CD4-positive, alpha-beta T cell treated with Interleukin-15 for 1 hour (primary cell): ENCODE results near the gene DSCAM.

Experiments used
- DNase-seq: peaks from one replicate; pipeline ENCODE4 v3.0.0-alpha.2; 2020

The DSCAM gene

DNA sequence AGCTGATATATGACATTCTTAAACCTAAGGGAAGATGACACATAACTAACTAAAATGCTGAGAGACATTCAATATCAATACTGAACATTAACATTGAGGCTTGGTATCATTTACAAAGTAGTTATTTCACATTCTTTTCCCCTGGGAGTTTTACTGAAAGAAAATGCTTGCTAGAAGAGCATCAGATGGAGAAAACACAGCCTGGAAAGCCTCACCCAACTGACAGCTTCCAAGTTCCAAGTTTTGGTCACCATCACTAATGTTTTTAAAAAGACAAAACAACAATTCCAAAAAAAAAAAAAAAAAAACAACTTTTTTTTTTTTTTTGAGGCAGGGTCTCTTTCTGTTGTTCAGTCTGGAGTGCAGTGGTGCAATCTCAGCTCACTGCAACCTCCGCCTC is 80.6 kb downstream of the DSCAM start:
- no peak for DNase-seq

DNA sequence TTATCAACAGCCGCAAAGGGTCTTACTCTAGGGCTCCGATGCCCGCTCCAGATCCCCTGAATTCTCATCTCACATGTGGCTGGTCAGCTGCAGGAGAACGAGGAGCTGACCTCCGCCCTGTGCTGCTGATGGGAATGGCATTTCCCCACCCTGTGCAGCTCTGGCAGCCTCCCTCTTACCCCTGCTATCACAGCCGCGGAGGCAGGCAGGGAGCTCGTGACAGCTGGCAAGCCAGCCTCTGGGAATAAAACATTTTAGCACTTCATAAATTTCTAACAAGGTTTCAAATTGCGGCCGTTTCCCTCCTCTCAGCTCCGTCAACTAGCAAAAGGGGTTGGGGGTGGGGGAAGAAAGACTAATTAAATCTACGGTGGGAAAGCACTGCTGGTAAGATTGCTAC is 81.1 kb downstream of the DSCAM start:
- DNase-seq: no peak

DNA sequence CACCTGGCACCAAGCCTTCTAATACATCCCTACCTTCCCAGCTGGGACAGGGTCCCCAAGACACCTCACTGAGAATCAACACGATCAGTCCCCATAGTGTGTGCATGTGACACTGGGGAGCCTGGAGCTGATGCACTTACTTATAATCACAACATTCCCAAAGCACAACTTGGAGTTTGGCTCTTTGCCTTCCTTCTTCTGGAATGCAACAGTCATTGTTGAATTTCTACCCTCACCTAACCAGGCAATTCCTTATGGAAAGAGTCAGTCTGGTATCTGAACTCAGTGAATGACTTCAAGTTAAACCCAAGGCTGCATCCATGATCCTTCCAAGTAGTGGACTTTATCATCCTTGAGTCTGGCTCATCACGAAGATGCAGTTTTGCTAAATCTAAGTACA is 86.1 kb downstream of the DSCAM start:
- no peak for DNase-seq

DNA sequence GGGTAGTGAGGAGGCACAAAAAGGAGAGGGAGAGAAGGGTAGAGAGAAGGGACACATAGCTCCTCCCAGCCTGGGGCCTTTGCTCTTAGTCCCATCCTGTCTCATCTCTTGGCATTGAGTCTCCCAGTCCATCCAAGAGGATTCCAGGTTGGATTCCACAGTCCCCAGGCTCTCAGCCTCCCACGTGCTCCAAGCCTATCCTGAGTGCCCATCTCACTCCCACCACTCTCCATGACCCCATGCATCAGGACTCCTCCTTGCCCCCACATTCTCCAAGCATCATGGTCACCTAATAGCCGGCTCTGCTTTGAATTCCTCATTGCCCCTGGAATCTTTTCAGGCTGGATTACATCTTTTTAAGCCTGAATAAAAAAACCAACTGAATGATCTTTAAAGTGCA is 87.9 kb downstream of the DSCAM start:
- no peak for DNase-seq

DNA sequence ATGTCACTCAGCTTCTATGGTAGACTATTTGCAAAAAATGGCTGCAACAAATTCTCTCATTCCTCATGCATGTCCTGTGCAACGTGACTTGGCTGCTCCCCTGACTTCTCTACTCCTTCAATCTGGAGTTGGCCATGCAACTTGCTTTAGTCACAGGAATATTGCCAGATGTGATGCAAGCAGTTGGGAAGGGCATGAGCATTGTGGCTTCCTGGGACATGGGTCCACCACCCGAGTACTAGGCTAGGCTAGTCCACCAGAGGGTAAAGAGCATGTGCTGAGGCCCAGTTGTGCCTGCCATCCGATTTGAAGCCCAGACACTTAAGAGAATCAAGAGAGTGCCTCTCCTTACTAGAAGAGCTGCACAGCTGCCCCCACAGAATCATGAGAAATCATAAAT is 89.6 kb downstream of the DSCAM start:
- no peak for DNase-seq

DNA sequence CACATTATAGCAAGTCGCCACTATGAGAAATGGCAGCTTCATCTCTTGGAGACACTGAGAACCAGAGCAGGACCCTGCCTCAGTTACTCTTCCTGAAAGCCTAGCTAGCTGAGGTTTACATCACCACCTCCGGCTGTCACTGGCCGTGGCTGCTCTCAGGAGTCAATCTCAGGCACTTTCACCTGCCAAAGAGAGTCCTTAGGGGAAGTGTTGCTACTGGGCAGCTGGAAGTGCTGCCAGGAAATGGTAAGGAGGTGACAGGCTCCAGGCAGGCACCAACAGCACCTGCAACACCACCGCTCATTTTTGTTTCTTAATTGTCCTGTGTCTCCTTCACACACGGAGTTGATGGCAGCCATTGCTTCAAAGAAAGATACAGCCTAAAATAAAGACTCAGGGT is 92.5 kb downstream of the DSCAM start:
- no peak for DNase-seq

DNA sequence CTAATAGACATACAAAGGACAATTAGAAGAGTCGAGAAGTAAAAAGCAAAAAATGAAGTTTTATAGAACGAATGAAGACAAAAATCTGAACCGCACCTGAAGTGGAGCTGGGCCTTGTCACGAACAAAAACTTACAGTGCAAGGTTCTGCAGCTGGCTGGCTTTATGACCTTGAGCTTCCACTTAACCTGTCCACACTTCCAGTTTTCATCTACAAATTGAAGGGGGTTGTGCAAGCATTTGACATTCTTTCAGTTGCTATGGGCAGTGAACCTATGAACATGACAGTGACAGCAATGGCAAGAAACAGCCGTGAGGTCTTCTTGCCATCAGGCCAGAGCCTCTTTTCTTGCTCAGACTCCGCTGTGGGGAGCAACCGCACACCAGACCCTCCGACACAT is 93.2 kb downstream of the DSCAM start:
- no peak for DNase-seq

DNA sequence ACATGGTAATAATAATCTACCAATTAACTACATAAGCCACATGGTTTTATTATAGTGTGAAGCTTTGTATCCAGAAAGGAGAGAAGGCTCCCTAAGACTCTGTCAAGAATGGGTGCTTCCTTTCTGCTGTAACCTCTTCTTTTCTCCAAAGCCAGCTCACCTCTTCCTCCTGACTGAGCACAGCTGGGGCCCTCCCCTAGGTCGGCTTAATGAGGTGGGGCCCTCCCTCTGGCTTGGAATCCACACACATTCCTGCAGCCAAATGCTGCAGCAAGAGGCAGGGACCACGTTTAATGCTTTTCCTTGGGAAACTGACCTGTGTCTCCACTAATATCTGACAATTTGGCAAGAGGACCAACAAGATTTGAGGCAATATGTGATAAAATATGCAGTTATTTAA is 94.8 kb downstream of the DSCAM start:
- no peak for DNase-seq

DNA sequence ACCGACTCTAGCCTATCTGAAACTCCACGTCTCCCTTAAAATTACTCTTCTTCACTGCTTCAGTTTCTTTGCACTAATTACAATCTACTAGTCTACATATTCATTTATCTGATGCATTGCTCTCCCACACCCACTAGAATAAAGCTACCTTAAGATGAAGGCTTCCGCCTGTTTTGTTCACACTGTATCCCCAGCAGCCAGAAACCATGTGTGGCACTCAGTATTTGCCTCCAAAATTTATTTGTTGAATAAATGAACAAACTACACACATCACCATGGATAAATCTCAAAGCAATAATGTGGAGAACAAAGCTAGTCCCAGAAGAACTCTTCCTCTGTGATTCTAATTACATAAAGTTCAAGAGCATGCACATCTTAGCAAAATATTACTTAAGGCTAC is 95.7 kb downstream of the DSCAM start:
- no peak for DNase-seq

DNA sequence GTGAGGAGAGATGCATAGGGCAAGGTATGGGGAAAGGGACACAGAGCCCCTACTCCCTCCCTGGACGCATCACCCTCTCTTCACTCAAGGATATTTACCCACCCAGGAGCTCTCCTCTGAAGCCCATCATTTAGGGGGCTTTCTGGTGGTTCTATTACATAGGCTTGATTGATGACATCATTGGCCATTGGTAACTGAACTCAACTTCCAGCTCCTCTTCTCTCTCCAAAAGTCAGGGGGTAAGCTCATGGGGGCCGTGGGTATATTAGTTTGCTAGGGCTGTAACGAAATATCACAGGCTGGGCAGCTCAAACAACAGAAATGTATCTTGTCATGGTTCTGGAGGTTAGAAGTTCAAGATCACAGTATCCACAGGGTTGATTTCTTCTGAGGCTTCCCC is 110.8 kb downstream of the DSCAM start:
- no peak for DNase-seq

DNA sequence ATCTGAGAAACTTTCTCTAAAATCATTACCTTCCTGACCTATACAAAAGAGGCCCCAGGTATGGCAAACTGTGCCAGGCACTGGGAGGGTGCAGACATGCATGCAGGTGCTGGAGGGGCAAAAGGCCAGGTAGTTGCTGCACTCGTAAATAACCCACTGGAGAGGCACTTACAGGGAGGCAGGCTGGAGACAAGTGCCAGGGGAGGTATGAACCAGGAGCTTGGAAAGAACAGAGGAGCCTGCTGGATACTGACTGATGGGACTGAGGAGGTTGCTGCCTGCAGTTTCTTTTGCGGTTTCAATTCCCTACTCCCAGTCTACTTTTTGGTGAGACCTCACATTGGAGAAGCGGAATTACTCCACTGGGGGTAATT is 113.9 kb downstream of the DSCAM start:
- no peak for DNase-seq

DNA sequence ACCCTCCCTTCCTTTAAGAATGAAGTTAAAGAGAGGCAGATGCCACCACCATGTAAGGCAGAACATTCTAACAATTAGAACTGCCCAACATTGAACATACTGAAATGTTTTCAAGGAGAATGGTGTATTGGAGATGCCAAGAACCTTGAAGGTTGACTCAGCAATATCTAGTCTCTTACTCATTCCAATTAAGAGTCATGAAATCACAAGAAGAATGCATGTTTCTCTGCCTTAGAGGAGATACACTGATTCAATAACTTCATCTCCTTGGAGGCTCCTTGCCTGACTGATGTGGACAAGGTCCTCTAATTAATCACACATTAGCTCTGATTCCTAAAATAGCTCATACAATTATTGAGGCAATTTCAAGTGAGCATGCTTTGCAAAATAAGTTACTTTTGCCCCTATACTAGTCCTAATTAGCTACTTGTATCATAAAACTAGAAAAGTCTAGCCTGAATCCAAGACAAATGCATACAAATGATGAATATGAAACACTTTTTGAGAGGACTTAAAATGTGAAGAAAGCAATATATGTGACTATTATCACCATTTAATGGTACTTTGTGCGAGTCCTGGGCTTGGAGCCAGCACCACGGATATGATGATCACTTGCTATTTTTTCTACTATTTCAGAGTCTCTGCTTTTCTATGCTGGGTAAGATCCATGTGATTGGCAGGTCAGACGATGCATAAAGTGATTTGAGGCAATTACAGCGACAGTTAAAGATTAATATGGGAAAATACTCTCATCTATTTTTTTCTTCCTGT is 114.5 kb downstream of the DSCAM start:
- no peak for DNase-seq

DNA sequence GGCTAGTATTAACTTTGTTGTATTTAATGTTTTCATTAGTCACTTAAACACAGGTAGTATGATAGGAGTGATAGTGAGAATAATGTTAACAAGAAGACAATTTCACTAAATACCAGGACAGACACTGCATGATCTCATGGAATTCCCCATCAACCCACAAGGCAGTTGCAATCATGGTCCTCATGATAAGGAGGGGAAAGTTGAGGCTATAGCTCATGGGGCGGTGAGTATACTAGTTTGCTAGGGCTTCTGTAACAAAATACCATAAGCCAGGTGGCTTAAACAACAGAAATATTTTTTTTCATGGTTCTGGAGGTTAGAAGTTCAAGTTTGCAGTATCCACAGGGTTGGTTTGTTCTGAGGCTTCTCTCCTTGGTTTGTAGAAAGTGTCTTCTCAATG is 115.8 kb downstream of the DSCAM start:
- no peak for DNase-seq

DNA sequence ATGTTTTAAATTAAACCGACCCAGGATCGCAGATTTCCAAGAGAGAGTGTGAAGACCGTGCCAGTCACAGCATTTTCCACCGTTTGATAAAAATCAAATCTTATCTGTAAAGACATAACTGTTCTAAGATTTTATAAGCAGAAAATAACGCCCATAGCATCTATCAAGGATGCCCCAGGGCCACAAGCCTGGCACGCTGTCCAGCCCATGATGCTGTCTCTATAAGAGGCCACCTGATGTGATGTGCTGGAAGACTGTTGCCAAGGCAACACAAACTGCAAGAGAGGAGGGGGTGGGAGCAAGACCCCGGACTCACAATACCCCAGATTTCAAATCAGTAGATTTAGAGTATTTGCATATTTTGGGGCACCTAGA is 116.5 kb downstream of the DSCAM start:
- DNase-seq: no peak

DNA sequence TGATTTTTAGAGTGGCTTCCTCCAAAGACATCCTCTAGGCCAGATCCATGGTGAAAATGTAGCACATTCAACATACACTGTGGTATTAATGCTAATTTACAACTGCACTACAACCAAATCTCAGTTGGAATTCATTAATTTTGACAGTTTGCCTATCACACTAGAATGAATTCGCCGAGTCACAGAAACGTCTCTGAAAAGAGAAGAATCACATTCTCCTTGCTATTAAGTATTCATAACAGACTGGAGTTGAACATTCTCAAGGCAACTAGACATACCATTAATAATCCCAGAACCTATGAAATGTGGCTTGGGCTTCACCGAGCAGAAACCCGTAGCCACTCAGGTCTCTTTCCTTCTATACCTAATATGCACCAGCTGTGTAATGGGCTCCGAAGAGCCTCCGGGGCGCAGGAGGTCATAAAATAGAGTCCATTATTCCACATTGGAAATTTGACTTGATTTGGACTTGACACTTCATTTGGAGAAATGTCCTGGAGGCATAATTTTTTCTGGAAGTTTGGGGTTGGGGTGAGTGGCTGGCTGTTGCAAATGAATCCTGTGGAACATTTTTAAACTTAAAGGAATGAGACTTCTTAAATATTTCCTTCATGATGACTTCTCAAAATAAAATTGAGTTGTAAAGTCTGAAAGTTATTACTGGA is 117.1 kb downstream of the DSCAM start:
- no peak for DNase-seq

DNA sequence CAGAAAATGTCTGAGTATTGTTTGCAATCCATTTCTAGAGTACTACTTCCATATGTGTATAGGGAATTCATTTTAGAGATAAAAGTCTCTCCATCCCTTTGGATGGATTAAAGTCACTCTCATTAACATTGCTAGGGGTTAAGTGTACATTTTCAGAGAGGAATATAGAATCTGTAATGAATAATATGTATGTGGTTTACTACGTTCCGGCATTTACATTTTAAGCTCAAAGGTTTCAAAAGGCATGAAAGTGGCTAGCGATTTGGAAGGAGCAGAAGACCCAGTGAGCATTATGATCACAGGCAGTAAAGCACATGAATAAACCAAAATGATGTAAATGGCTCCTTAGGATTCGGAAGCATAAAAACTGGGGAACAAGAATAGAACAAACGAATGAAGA is 123.0 kb downstream of the DSCAM start:
- no peak for DNase-seq

DNA sequence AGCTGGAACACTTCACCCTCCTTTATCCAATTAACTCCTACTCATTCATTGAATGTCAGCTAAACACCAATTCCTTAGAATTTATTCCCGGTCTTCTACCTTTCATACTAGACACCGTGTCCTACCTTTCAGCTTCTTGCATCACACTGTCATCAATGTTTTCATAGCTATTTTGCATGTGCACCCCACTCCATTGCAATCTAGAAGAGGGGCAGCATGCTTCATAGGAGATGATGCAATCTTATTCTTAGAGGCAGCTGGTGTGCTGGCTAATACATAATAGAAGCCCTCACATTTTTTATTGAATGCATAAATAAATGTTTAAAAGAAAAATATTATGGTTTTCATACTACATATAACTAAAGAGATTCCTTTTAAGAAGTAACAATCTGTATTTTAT is 123.6 kb downstream of the DSCAM start:
- no peak for DNase-seq

DNA sequence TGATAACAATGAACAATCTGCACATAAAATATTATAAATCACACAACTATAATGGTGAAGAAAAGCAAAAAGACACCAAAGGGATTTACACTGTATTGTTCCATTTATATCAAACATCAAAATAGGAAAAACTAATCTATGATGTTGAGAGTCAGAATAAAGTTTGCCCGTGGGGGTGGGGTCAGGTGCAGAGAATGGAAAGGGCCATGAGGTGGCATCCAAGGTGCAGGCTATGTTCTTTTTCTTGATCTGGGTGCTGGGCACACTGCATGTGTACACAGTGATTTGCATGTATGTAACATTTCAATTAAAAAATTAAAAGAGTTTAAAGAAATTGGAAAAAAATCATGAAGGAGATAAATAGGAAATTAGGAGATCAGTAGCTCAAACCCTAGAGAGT is 127.3 kb downstream of the DSCAM start:
- DNase-seq: no peak

DNA sequence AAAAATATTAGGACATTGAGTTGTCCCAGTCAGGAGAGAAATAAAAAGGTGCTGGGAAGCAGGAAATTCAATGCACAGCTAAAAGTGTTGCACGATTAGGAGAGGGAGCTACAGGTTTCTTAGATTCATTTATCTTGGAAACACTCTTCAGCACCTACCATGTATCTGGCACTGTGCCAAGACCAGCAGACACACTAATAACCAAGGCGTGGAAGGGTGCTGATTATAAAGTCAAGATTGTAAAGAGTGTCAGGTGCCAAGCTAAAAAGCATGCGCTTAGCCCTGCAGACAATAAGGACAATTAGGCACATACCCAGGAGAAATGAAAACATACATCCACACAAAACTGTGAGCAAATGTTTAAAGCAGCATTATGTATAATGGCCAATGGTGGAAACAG is 129.9 kb downstream of the DSCAM start:
- no peak for DNase-seq

DNA sequence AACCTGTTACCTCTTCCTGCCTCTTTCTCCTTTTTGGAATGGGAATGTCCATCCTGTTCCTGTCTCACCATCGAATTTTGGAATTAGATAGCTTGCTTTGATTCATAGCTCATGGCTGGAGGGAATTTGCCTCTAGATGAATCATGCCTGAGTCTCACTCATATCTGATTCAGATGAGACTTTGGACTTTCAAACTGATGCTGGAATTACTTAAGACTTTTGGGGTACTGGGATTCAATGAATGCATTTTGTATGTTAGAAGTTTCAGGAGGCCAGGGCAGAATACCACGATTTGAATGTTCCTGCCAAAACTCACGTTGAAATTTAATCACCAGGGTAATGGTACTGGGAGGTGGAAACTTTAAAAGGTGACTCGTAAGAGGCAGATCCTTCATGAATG is 132.4 kb downstream of the DSCAM start:
- DNase-seq: no peak

DNA sequence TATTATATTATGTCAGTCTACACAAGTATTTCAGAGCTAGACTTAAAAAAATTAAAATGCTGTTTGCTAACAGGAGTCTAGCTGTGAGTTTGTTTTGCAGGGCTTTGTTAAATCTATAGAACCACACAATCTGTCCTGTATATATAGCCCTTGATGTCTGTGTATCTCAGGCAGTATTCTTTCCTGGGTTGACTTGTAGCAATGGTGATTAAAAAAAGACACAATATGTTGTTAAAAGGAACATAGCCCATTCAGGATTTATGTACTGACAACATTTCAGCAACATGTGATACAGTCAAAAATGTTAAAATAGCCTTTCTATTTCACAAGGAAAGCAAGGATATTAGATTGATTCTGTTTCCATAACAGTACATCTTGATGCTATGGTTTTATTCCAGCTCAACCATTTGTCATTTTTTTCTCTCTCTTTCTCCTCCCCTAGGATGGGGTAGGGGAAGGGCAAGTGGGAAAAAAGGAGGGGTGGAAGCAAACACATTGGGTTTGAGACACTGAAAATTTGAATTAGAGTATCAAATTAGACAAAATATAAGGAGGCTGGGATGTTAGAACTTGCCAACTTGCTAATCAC is 139.2 kb downstream of the DSCAM start:
- DNase-seq: no peak

DNA sequence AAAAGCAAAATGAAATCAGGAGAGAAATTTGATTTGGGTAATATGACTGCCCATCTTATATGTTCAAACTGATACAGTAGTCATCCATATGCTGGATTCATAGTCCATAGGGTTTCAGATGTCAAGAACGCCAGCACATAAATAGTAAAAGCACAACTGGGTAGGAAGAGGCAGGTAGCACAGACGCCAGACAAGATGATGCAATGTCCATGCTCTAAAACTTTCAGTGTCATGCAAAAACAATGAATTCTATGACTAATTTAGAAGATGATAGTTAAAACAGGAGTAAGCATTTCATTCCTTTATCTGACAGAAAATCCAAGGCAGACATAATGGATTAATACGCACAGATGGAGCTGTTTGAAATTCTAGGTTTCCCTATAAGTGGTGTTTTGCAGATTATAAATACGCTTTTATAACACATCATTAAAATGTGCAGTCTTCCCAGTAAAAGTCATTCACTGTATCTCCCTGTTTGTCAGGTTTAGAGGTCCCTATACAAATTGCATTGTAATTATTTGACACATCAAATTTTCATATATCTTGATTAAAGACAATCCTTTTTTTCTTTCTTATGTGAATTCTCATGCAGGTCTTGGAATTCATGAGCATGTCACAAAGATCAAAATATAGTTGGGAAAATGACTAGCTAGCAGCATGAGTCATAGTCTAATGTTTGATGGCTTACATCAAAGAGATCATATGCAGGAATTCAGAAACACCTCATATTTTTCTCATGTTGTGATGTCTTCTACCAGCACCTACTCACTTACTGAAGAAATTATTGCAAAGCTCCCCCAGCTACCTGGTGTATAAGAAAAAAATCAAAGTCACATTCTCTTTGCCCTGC is 139.9 kb downstream of the DSCAM start:
- DNase-seq: no peak

DNA sequence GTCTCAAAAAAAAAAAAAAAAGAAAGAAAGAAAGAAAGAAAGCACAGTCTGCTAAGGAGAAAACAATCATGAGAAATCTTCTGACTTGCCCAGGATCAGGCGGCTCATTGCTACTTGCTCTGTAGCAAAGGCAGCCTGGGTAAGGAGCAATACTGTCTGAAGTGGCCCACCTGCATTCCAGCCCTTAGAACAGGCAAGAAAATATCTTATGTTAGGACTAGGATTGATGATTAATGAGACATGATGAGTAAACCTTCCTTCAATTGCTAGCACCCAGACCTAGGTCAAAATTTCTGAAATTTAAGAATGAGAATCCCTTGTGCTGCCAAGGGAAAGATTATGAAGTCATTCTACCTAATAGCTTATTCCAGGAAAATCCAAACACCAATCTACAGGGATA is 140.8 kb downstream of the DSCAM start:
- DNase-seq: no peak

DNA sequence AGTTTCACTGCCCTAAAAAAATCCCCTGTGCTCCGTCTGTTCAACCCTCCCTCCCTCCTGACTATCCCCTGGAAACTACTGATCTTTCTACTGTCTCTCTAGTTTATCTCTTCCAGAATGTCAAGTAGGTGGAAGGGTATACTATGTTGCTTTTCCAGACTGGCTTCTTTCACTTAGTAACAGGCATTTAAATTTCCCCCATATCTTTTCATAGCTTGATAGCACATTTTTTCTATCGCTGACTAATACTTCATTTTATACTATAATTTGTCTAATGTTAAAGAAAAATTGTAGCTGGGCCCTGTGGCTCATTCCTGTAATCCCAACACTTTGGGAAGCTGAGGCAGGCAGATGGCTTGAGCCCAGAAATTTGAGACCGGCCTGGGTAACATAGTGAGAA is 142.8 kb downstream of the DSCAM start:
- DNase-seq: no peak
